Dendritic cell treated with granulocyte-macrophage colony-stimulating factor and Interleukin-4, amounts not matched to agents 40 ng/mL and 50 ng/mL, for 4 days (primary cell): ENCODE results near the gene SELENOS.
"Not testable (repeated sequence)": the region's sequence is repeated elsewhere in the genome, so short reads cannot be mapped to it uniquely, and the experiment has no call there.

Experiments
- H3K27ac Mint-ChIP-seq: one replicate; pipeline ENCODE4 v1.8.0; 2022; ENCODE audit warnings: mild to moderate bottlenecking, mixed read lengths
- H3K27me3 Mint-ChIP-seq: one replicate; pipeline ENCODE4 v1.8.0; 2022; ENCODE audit warnings: mild to moderate bottlenecking, mixed read lengths
- H3K36me3 Mint-ChIP-seq: one replicate; pipeline ENCODE4 v1.8.0; 2022; ENCODE audit warnings: low read depth, mixed read lengths
- H3K4me1 Mint-ChIP-seq: one replicate; pipeline ENCODE4 v1.8.0; 2022; ENCODE audit warnings: low read depth, mixed read lengths
- H3K4me3 Mint-ChIP-seq: one replicate; pipeline ENCODE4 v1.8.0; 2022; ENCODE audit warnings: mild to moderate bottlenecking, moderate library complexity, mixed read lengths
- H3K9me3 Mint-ChIP-seq: one replicate; pipeline ENCODE4 v1.8.0; 2022; ENCODE audit warnings: mixed read lengths
- intact Hi-C: fragments of 100-400 bp; cut with micrococcal nuclease; formaldehyde crosslinking; loops from one replicate; pipeline ENCODE4 v1.15.0; 2022

Gene SELENOS

DNA sequence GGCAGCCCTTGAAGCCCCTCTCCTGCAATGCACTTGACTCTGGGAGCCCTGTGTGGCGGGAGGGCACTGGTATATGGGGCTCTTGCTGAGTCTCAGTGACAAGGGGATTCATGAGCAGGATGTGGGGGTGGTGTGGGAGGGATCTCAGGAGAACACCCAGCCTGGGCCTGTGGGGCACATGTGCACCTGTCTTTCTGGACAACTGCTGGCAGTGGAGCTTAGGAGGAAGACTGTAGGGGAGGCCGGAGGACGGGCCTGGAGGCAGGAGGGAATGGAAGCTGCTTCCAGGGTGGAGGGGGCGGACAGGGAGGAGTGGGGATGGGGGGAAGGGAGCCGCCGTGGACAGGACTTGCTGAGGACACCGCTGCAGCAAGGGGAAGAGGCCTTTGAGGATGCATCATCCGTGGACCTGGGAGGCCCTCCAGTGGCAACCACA, 28.6 kb upstream of the SELENOS start:
- Mint-ChIP-seq H3K4me1 (no peaks in the 10 kb centered on the region), H3K36me3 (no peaks in the 10 kb centered on the region), H3K4me3 (no peak overlapping the region)

DNA sequence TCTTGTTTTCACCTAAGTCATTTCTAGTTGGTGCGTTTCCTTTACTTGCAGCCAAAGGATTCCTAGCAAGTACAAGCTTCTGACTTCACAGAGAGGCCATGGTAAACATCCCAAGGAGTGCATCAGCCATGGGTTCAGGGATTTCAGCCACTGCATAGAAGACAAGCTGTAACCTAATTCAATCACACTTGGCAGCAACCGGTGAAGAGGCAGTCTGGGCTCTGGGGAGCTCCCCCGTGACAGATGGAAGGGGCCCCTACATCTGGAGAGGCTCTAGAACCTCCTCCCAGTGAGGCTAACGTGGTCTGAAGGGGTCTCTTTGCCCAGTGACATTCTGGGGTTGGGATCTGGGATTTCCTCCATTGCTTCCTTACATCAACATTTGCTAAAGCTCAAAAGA, 26.1 kb upstream of the SELENOS start:
- Mint-ChIP-seq H3K9me3 (no peaks in the 10 kb centered on the region), H3K27ac (no peak overlapping the region), H3K27me3 (peaks cover 19% of the 10 kb centered on the region), H3K4me1 (no peaks in the 10 kb centered on the region), H3K4me3 (no peak overlapping the region), H3K36me3 (no peaks in the 10 kb centered on the region)
- intact Hi-C loops: no loop called here

More for the DNA sequence above, 28.6 kb upstream of the SELENOS start:
- Mint-ChIP-seq H3K9me3 (no peaks in the 10 kb centered on the region), H3K27ac (no peak overlapping the region), H3K27me3 (peaks cover 19% of the 10 kb centered on the region)
- intact Hi-C loops: no loop called here

DNA sequence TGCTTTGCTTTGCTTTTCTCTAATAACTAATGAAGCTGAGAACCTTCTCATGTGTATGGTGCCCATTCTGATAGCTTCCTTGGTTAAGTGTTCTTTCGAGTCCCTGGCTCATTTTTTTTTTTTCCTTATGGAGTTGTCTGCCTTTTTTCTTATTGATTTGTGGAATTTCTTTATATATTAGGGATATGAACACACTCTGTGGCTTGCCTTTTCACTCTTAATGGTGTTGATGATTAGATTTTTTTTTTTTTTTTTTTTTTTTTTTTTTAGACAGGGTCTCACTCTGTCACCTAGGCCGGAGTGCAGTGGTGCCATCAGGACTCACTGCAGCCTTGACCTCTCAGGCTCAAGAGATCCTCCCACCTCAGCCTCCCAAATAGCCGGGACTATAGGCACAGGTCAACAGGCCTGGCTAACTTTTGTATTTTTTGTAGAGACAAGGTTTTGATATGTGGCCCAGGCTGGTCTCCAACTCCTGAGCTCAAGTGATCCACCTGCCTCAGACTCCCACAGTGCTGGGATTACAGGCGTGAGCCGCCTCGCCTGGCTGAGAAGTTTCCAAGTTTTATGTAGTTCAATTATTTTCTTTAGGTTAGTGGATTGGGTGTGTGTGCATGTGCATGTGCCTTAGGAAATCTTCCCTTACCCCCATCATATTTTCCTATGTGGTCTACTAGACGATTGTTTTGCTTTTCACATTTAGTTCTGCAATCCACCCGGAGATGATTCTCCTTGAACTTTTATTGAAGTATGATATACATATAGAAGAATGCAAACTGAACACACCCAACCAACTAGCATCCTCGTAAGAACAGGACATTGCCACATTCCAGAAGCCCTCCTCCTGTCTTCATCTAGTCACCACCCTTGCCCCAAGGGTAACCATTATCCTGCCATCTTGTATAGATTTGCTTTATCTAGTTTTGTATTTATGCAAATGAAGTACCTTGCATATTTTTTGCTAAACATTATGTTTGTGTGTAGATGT, 19.4 kb upstream of the SELENOS start:
- H3K36me3 Mint-ChIP-seq: peaks cover 15% of the 10 kb centered on the region
- intact Hi-C loops: no loop called here
- H3K4me1 Mint-ChIP-seq: peaks cover 14% of the 10 kb centered on the region
- no peak overlapping the region for H3K27ac Mint-ChIP-seq
- H3K27me3 Mint-ChIP-seq: peaks cover 6% of the 10 kb centered on the region
- H3K9me3 Mint-ChIP-seq: no peaks in the 10 kb centered on the region
- peak overlapping the region; percentile 85 for H3K4me3 Mint-ChIP-seq

DNA sequence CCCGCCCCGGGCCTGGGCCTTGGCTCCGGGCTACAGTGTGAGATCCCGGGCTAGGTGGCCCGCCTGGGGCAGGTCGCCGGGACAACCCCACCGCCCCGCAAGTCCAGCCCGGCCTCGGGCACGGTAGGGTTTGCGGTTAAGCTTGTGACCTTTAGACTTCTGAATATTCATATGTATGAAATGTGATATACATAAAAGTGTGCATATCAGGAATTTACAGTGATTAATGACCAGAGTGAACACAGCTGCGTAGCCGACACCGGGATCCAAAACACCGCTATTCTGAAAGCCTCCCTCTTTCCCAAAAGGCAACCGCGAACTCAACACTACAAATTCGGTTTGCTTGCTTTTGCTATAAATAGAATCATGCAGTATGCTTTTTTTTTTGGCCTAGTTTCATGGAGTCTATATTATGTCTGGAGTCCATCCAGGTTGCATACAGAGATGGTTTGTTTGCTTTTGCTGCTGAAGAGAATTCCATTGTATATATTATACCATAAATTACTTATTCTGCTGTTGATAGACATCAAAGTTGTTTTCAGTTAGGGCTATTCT, 18.4 kb upstream of the SELENOS start:
- peaks cover 14% of the 10 kb centered on the region for H3K4me1 Mint-ChIP-seq
- peak overlapping the region; percentile 85 for H3K4me3 Mint-ChIP-seq

DNA sequence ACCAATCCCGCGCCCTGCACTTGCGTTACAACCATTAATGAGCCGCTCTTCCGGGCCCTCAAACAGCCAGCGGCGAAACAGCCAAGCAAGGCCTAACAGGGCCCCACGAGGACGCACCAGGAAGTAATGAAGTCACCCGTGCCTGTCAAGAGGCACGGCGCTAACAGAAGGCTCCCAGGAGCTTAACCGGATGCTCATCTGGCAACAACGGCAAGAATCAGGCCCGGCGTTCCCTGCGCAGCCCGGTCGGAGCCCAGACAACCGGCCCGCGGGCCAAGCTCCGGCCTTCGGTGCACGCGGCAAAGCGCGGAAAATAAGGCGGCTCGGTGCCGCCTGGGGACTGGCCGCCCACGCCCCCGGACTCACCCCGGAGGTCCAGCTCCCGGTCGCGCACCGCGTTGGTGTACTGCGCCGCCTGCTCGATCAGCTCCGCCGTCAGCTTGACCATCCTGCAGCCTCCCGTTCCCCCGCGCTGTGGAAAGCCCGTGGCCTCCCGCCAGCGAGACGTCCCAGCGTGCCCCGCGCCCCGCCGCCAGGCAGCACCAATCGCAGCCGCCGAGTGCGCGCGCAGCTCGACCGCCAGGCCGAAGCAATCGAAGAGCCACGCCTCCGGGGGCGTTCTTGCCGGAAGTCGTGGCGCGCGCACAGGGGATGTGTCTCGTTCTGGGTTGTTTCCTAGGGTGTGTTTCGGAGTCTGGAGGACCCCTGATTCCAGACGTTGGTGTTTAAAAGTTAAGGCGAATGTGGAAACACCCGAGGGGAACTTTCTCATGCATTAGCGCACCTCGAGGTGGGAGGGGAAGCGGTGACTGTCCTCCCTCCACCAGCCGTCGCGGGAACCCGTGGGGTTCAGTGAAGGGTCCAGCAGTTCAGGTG, 17.7 kb upstream of the SELENOS start, which contains the start of gene SNRPA1:
SNRPA1 (minus strand) TSS at position 518 of the 876 bp plus-strand sequence; CDS start at position 448, 70 bp downstream.
- H3K27me3 Mint-ChIP-seq: no peaks in the 10 kb centered on the region
- intact Hi-C loops: loop anchor here (1.0 to 2.0 kb wide), 2 partner anchors 18 to 357 kb away; partner anchors contain the start of genes SELENOS and TM2D3
- H3K9me3 Mint-ChIP-seq: no peaks in the 10 kb centered on the region
- peaks cover 14% of the 10 kb centered on the region for H3K4me1 Mint-ChIP-seq
- peak within 1 kb of the TSS; percentile 83 for H3K27ac Mint-ChIP-seq
- peak within 1 kb of the TSS; percentile 85 for H3K4me3 Mint-ChIP-seq
- H3K36me3 Mint-ChIP-seq: peaks cover 28% of the 10 kb centered on the region

More for the DNA sequence above, 18.4 kb upstream of the SELENOS start:
- peak overlapping the region; percentile 83 for H3K27ac Mint-ChIP-seq
- intact Hi-C loops: loop anchor here (1.0 to 2.0 kb wide), 2 partner anchors 19 to 357 kb away; partner anchors contain the start of genes SELENOS and TM2D3
- H3K36me3 Mint-ChIP-seq: peaks cover 21% of the 10 kb centered on the region
- H3K9me3 Mint-ChIP-seq: no peaks in the 10 kb centered on the region
- no peaks in the 10 kb centered on the region for H3K27me3 Mint-ChIP-seq

DNA sequence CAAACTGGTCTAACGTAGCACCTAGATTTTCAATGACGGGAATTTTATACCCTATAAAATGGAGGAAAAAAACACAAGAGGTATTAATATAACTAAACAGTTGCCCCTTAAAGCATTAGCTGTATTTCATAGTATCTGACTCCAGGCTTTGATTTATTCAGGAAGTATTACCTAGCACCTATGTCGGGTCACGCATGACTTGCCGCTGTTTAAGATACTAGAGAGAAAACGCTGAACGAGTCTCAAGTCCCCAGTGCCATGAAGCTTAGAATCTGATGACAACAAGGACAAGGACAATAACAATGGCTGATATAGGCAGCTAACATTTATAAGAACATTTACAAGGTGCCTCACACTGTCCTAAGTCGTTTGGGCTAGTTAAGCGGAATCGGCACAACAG, 15.8 kb upstream of the SELENOS start:
- H3K27me3 Mint-ChIP-seq: no peaks in the 10 kb centered on the region
- intact Hi-C loops: no loop called here

DNA sequence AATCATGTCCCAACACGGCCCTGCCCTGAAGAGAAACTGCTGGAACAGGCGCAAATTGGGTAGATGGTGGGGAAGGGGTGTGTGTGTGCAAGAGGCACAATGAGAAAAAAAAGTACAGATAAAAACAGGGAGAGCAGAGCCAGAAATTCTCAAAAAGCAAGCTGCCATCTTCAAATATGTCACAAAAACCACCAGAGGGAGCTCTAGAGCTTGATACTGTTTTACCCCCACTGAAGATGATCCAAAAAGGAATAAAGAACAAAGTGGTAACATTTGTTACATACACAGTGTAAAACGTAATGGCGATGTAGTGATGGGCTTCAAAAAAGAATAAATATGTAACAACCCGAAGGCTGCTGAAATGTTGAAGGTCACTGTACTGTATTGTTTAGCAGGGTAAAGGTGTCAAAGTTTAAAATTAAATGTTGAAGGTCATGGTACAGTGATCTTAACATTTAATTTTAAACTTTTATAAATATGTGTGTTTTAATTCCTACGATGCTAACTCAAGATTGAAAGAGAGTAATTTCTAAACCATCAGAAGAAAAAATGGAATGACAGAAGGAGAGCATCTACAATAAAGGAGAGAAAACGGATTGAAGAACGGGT, 11.7 kb upstream of the SELENOS start:
- no peak overlapping the region for H3K4me3 Mint-ChIP-seq
- H3K36me3 Mint-ChIP-seq: peaks cover 68% of the 10 kb centered on the region
- H3K4me1 Mint-ChIP-seq: peaks cover 18% of the 10 kb centered on the region
- H3K9me3 Mint-ChIP-seq: no peaks in the 10 kb centered on the region
- H3K27me3 Mint-ChIP-seq: no peaks in the 10 kb centered on the region
- H3K27ac Mint-ChIP-seq: no peak overlapping the region
- intact Hi-C loops: no loop called here

More for the DNA sequence above, 15.8 kb upstream of the SELENOS start:
- H3K27ac Mint-ChIP-seq: peak overlapping the region; percentile 83
- H3K9me3 Mint-ChIP-seq: no peaks in the 10 kb centered on the region
- peaks cover 46% of the 10 kb centered on the region for H3K36me3 Mint-ChIP-seq
- H3K4me1 Mint-ChIP-seq: peaks cover 21% of the 10 kb centered on the region
- H3K4me3 Mint-ChIP-seq: peak overlapping the region; percentile 85

DNA sequence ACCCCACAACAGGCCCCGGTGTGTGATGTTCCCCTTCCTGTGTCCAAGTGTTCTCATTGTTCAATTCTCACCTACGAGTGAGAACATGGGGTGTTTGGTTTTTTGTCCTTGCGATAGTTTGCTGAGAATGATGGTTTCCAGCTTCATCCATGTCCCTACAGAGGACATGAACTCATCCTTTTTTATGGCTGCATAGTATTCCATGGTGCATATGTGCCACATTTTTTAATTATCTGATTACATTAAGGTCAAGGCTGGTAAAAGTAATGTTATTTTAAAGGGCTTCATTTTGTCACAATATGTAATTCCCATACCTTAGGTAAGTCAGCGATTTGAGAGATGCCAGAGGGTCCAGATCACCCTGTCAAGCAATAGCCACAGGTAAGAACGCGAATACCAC, 10.1 kb upstream of the SELENOS start:
- intact Hi-C loops, H3K27me3 Mint-ChIP-seq, H3K4me1 Mint-ChIP-seq, H3K4me3 Mint-ChIP-seq, H3K9me3 Mint-ChIP-seq, H3K27ac Mint-ChIP-seq: not testable (repeated sequence)
- peaks cover 84% of the 10 kb centered on the region for H3K36me3 Mint-ChIP-seq

DNA sequence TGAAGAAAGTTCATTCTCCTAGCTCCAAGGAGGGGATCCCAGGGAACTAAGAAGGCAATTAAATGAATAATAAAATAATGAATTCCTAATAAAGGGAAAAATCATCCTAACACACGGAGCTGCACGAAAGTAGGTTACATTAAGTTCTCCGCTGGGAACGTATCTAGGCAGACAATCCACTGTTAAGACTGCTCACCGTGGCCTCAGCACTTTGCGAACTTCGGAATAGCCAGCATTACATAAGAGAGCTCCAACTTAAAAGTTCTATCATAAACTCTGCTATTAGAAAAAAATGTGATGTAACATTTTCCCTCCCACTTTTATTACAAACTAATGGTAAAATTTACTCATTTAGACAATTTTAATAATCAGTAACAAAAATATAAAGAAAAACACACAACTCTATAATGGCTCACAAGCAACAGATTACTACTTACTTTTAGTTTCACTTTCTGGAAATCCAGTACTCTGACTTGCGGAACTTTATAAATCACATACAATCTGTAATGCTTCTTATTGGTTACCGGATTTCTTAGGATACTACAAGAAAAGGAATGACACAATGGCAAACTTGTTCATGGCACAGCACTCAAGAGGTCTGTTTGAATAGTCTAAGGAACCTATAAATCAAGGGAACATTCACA, 9.3 kb upstream of the SELENOS start:
- H3K4me3 Mint-ChIP-seq: no peak overlapping the region
- H3K4me1 Mint-ChIP-seq: peaks cover 8% of the 10 kb centered on the region
- H3K36me3 Mint-ChIP-seq: peaks cover 92% of the 10 kb centered on the region
- intact Hi-C loops: no loop called here
- no peaks in the 10 kb centered on the region for H3K27me3 Mint-ChIP-seq
- H3K9me3 Mint-ChIP-seq: no peaks in the 10 kb centered on the region
- no peak overlapping the region for H3K27ac Mint-ChIP-seq

DNA sequence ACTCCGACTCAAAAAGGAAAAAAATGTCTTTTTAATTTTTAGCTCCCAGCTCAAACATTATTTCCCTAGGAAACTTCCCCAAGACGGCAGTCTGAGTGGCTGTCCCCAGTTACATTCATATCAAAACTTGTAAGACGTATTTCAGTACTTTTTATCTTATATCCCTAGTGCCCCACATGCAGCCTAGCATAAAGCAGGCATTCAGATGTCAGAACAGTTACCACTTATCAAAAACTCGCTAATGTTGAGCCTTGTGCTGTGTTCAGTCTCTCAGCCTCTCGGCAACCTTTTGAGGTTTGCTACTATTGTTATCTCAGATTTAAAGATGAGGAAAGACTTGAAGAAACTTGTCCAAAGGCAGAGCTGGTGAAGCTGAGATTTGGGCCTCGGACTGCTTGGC, 6.6 kb upstream of the SELENOS start:
- Mint-ChIP-seq H3K9me3 (no peaks in the 10 kb centered on the region), H3K27ac (no peak overlapping the region), H3K4me3 (no peak overlapping the region), H3K4me1 (peaks cover 7% of the 10 kb centered on the region), H3K36me3 (peaks cover 93% of the 10 kb centered on the region), H3K27me3 (no peaks in the 10 kb centered on the region)
- intact Hi-C loops: no loop called here

DNA sequence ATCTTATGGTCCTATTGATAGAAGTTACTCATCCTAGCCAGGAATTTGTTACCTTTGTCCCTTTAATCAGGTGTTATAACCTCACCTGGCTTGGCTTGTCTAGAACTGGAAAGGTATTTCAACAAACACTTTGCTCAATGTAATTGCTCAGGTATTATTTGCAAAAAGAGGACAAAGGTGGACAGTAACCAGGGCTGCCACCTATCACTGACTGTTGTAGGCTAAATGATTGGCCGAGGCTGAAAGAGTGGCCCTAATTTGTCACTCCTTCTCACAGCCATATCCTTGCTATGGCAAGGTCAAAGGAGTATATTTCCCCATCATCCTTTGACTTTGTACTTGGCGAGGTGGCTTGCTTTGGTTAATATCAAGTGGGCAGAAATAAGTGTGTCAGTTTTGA, 2.7 kb upstream of the SELENOS start:
- H3K27ac Mint-ChIP-seq: no peak overlapping the region
- intact Hi-C loops: no loop called here
- peaks cover 14% of the 10 kb centered on the region for H3K4me1 Mint-ChIP-seq

DNA sequence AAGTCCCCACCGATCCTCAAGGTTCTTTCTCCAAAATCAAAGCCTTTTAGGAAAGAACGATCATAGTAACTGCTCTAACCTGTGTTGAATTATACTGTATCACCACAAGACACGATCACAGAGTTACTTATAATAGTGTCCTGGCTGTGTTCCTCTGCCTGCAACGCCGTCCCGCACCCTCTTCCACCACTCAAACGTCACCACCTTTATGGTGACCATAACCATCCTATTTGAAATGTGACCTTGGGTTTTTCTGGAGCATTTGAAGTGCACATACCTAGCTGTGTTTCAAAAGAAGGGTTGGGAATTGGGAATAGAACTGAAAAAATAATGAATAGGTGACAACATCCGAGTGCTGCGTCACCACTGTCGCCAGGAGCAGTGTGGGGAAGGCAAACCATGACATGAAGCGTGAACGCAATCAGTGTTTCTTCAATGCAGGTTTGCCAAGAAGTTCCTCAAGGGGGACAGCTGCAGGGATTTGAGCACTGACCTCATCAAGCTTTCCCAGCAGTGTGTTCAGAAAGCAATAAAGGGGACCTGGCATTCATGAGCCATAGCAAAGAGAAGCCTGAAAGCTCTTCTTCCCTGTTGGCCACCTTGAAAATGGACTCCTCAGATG, 769 bp upstream of the SELENOS start:
- intact Hi-C loops: loop anchor here (2.0 to 5.0 kb wide), 3 partner anchors 17 to 676 kb away; partner anchors contain the start of genes ASB7, LINS1, SNRPA1 and TARS3
- peak overlapping the region; percentile 97 for H3K4me3 Mint-ChIP-seq
- H3K9me3 Mint-ChIP-seq: no peaks in the 10 kb centered on the region
- H3K4me1 Mint-ChIP-seq: peaks cover 14% of the 10 kb centered on the region
- peak overlapping the region; percentile 89 for H3K27ac Mint-ChIP-seq
- H3K36me3 Mint-ChIP-seq: peaks cover 70% of the 10 kb centered on the region
- H3K27me3 Mint-ChIP-seq: no peaks in the 10 kb centered on the region

More for the DNA sequence above, 2.7 kb upstream of the SELENOS start:
- Mint-ChIP-seq H3K36me3 (peaks cover 70% of the 10 kb centered on the region), H3K4me3 (no peak overlapping the region), H3K9me3 (no peaks in the 10 kb centered on the region), H3K27me3 (no peaks in the 10 kb centered on the region)
